ENCODE results near the gene TIMM50. TPM values are rescaled to one million over a fixed set of nuclear protein-coding genes. Genes with fewer than 3 reads are reported as not detected.

TIMM50 gene
- polyA plus RNA-seq, 1 of the 3 experiments (the other 2 are of a cell fraction): 98.1 TPM

GRCh38 chr19:39515551-39516191 lies 35.0 kb downstream of the TIMM50 start:
- Histone ChIP-seq H3K9me2 (no peaks in the 10 kb centered on the region), H3K27ac (ENCODE audit: low read depth in 2 of 2, low read length in 1 of 2) (no peak overlapping the region), H3K27me3 (ENCODE audit: insufficient read depth) (peaks cover 21% of the 10 kb centered on the region), H3K4me1 (ENCODE audit: control insufficient read depth in 1 of 2, insufficient read depth in 2 of 2, low read depth in 1 of 2, low read length in 1 of 2) (peaks cover 0 to 6% of the 10 kb centered on the region in 2 experiments; a peak in 1 of 4 replicates), H4K20me1 (ENCODE audit: insufficient read depth) (no peaks in the 10 kb centered on the region), H3K9ac (no peak overlapping the region), H3K4me3 (ENCODE audit: low read depth in 2 of 2, low read length in 1 of 2) (peak overlapping the region; percentile 43), H2AFZ (ENCODE audit: low read depth) (peak overlapping the region; percentile 65; the same call in 1 of the 2 replicates), H3F3A (replicated peaks; ENCODE audit: insufficient read depth) (no peaks in the 10 kb centered on the region), H3K79me2 (ENCODE audit: insufficient read depth) (no peaks in the 10 kb centered on the region), H3K9me3 (no peaks in the 10 kb centered on the region), H3K36me3 (replicated peaks in 1 of 2; ENCODE audit: control insufficient read depth in 1 of 2, insufficient read depth in 2 of 2, low read length in 1 of 2) (no peaks in the 10 kb centered on the region), H3K4me2 (peak overlapping the region; percentile 74)
- CTCF ChIA-PET: interaction anchor here (1.1 to 2.0 kb wide), 8 partner anchors 8 to 42 kb away, joined by 3 to 9 read pairs (median 5); partner anchors contain the start of gene EID2B
- DNase-seq: no peak
- POLR2A ChIA-PET: interaction anchor here (0.8 kb wide), 1 partner anchor 76 kb away, joined by 3 read pairs; no protein-coding TSS in a partner anchor
- TF ChIP-seq SMC3 (IDR thresholded peaks at IDR 0.05; ENCODE audit: low read depth, low read length) (no peak), TEAD4 (IDR thresholded peaks at IDR 0.05; ENCODE audit: borderline replicate concordance, insufficient read depth) (no peak), FOXM1 (IDR thresholded peaks at IDR 0.05; ENCODE audit: low read depth) (no peak), ZBTB33 (IDR thresholded peaks at IDR 0.05; ENCODE audit: borderline replicate concordance, low read depth) (no peak), EZH2phosphoT487 (IDR thresholded peaks at IDR 0.05; ENCODE audit: borderline replicate concordance, low read depth) (no peak), GATA2 (CRISPR knock-in tag; IDR thresholded peaks at IDR 0.05) (no peak), MEF2A (IDR thresholded peaks at IDR 0.05; ENCODE audit: borderline replicate concordance, low read depth) (no peak), EP300 (IDR thresholded peaks at IDR 0.05; ENCODE audit: borderline replicate concordance in 1 of 2, low read depth in 1 of 2, low read length in 1 of 2) (no peak), NFIC (IDR thresholded peaks at IDR 0.05; ENCODE audit: borderline replicate concordance) (no peak), PBX3 (IDR thresholded peaks at IDR 0.05) (no peak), RAD21 (IDR thresholded peaks at IDR 0.05; ENCODE audit: low read length) (no peak), USF1 (IDR thresholded peaks at IDR 0.05; ENCODE audit: borderline replicate concordance, low read depth) (no peak), USF2 (IDR thresholded peaks at IDR 0.05; ENCODE audit: borderline replicate concordance, low read depth, low read length) (no peak)
- 24% methylated on average over 24 of the region's 44 CpGs for WGBS (ENCODE audit: low lambda C conversion rate)
